ENCODE measurements around the gene CCDC91.
"Not testable (repeated sequence)": the region's sequence is repeated elsewhere in the genome, so short reads cannot be mapped to it uniquely, and the experiment has no call there.

- not testable (repeated sequence) for TF ChIP-seq CTCF (IDR thresholded peaks at IDR 0.05); ESRRA (CRISPR knock-in tag; IDR thresholded peaks at IDR 0.05; ENCODE audit: borderline replicate concordance); E2F4 (CRISPR knock-in tag; IDR thresholded peaks at IDR 0.05; ENCODE audit: borderline replicate concordance, low read depth); CDX4 (CRISPR knock-in tag; IDR thresholded peaks at IDR 0.05; ENCODE audit: borderline replicate concordance); MAX (CRISPR knock-in tag; IDR thresholded peaks at IDR 0.05); HMGXB4 (CRISPR knock-in tag; IDR thresholded peaks at IDR 0.05); ZNF416 (CRISPR knock-in tag; IDR thresholded peaks at IDR 0.05)
Measured at GRCh38 chr12:28194621-28195020, 4.4 kb downstream of the CCDC91 start.
